GM12873 (cell line): ENCODE measurements around the gene GLT1D1.

Source experiments
- TF ChIP-seq, protein P1 (sequence below): IDR thresholded peaks from 2 replicates; pipeline ENCODE4 v1.5.1; 2012; ENCODE audit warnings: low read depth, mild to moderate bottlenecking, moderate library complexity, low read length, control low read depth; ENCODE audit not compliant: insufficient read depth; ENCODE audit errors: missing control alignments

GLT1D1 gene

DNA sequence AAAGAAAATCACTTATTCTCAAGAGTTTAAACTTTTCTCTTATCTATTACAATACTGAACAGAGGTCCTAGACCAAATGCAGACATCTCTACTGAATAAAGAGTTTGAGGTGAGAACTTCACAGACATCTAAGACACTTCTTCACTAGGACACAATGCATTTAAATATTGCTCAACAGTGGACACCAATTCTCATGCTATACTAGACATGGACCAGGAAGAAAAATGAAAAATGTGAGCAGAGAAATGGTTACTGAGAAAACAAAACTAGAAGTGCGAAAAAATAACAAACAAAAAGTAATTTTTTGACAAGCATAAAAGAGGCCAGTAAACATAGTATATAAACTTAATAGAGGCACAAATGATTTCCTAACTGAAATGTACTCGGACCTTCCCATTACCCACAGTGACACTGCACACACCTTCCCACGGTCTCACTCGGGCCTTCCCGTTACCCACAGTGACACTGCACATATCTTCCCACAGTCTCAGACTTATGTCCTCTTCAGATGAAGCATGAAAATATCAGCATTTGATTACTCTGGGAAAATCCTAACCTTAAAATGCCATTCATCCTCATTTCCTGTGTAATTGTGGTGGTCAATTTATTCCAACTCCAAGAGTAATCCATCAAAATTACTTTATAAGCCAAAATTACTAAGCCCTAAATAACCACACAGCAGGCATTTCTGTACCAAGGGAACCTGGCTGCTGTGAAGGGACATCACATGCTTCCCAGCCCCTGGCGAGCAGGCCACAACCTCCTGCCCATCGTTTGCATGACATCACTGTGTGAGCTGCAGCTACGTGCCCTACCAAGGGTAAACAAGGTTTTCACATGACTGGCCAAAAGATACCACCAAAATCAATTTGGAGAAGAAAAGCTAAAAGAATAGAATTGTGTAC is 35.9 kb upstream of the GLT1D1 start:
- TF ChIP-seq, protein P1, sequence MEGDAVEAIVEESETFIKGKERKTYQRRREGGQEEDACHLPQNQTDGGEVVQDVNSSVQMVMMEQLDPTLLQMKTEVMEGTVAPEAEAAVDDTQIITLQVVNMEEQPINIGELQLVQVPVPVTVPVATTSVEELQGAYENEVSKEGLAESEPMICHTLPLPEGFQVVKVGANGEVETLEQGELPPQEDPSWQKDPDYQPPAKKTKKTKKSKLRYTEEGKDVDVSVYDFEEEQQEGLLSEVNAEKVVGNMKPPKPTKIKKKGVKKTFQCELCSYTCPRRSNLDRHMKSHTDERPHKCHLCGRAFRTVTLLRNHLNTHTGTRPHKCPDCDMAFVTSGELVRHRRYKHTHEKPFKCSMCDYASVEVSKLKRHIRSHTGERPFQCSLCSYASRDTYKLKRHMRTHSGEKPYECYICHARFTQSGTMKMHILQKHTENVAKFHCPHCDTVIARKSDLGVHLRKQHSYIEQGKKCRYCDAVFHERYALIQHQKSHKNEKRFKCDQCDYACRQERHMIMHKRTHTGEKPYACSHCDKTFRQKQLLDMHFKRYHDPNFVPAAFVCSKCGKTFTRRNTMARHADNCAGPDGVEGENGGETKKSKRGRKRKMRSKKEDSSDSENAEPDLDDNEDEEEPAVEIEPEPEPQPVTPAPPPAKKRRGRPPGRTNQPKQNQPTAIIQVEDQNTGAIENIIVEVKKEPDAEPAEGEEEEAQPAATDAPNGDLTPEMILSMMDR = no peak

DNA sequence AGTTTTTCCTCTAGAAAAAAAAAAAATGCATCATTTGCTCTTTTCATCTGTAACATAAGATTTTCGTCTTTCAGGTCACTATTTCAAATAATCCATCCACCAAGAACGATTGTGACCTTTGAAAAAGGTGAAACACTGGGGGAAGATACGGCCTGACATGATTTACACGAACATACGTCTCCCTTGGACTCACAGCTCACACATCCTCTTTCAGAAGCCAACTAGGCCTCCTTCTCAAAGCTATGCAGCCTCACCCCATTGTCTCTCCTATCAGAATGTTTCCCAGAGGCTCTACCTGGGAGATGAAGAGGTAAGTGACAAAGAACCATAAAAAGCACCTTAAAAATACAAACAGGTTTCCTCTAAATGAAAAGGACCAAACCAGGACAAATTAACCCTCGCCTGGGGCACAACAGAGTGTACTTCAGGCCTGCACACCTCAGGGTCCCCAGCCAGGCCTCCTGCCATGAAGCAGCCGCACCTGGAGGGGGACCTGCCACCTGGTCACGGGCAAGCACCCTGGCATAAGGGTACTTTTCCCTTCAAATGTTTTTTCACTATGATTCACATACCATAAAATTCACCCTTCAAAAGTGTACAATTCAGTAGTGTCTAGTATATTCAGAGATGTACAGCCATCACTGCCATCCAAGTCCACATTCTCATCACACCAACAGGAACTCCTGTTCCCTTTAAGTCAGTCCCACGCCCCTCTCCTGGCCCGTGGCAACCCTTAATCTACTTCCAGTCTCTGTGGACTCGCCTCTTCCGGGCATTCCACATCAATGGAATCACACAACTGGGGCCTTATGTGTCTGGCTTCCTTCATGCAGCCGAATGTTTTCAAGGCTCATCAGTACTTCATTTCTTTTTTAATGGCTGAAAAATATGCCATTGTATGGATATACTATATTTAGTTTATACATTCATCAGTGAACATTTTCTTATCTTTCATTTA is 34.9 kb upstream of the GLT1D1 start:
- TF ChIP-seq, protein P1 = no peak

DNA sequence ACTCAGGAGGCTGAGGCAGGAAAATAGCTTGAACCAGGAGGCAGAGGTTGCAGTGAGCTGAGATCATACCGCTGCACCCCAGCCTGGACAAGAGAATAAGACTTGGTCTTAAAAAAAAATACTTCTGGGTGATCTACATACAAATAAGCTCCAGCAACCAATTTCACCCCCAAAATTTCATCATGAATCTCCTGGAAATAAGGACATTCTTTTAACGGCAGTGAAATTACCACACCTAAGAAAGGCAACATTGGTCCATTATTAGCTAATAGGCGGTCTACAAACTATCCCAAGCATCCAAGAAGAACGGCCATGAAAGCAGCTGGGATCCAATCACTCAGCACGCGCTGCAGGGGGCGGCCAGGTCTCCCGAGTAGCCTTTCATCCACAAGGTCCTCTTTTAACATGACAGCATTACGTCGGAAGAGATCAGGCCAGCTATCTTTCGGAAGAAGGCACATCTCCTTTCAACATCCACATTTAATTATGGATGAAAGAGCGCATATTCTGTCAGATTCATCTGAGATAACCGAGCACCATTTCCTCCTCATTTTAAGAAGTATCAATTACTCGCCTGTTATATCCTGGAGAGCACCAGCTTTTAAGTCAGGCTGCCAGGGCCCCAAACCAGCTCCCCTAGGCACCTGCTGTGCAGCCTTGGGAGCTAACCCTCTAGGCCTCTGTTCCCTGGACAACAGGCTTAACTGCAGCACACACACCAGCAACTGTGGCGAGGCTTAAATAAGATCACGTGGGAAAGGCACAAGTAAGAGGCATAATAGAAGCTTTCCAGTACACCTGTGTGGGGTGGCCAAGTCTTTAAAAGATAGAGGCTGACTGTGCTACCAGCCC is 33.8 kb upstream of the GLT1D1 start:
- TF ChIP-seq, protein P1 = no peak

DNA sequence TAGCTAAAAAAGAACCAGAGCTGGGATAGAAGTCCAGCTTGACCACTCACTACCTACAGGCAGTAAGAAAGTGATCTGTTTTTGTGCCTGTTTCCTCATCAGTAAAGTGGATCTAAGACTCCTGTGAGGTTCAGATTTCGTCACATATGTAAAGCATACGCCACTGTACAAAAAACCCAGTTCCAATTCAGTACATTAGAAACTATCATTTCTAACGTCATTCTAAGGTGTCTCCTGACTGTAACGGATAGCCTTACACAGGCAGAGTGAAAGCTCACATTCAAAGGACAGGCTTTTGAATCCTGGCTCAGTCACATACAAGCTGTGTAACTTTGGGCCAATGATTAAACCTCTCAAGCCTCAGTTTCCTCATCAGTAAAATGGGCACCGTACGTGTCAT is 33.0 kb upstream of the GLT1D1 start:
- TF ChIP-seq, protein P1 = no peak

- TF ChIP-seq, protein P1 = no peak
These were observed 32.4 kb upstream of the GLT1D1 start for GRCh38 chr12:128820723-128821432.

GRCh38 chr12:128823216-128823915 is 29.9 kb upstream of the GLT1D1 start:
- TF ChIP-seq, protein P1 = no peak
